HFF-Myc (cell line): ENCODE results near the gene C9orf50.

Experiments used
- DNase-seq: peaks from one replicate; pipeline ENCODE4 v3.0.0-alpha.2; 2011; ENCODE audit warnings: low read depth; ENCODE audit errors: extremely low read depth
- H3K4me3 ChIP-seq: replicated peaks from 2 replicates; pipeline ENCODE4 v1.5.1; 2011; ENCODE audit warnings: low read depth, mild to moderate bottlenecking, control low read depth, low read length
- TF ChIP-seq, protein P1 (sequence below): IDR thresholded peaks from 2 replicates; pipeline ENCODE4 v1.5.1; 2012; ENCODE audit warnings: mild to moderate bottlenecking, low read depth, low read length, control low read depth; ENCODE audit errors: missing control alignments

The C9orf50 gene

GRCh38 chr9:129587487-129588262, 33.2 kb downstream of the C9orf50 start:
- TF ChIP-seq, protein P1, sequence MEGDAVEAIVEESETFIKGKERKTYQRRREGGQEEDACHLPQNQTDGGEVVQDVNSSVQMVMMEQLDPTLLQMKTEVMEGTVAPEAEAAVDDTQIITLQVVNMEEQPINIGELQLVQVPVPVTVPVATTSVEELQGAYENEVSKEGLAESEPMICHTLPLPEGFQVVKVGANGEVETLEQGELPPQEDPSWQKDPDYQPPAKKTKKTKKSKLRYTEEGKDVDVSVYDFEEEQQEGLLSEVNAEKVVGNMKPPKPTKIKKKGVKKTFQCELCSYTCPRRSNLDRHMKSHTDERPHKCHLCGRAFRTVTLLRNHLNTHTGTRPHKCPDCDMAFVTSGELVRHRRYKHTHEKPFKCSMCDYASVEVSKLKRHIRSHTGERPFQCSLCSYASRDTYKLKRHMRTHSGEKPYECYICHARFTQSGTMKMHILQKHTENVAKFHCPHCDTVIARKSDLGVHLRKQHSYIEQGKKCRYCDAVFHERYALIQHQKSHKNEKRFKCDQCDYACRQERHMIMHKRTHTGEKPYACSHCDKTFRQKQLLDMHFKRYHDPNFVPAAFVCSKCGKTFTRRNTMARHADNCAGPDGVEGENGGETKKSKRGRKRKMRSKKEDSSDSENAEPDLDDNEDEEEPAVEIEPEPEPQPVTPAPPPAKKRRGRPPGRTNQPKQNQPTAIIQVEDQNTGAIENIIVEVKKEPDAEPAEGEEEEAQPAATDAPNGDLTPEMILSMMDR = no peak
- H3K4me3 ChIP-seq = no peak overlapping the region
- DNase-seq = no peak

DNA sequence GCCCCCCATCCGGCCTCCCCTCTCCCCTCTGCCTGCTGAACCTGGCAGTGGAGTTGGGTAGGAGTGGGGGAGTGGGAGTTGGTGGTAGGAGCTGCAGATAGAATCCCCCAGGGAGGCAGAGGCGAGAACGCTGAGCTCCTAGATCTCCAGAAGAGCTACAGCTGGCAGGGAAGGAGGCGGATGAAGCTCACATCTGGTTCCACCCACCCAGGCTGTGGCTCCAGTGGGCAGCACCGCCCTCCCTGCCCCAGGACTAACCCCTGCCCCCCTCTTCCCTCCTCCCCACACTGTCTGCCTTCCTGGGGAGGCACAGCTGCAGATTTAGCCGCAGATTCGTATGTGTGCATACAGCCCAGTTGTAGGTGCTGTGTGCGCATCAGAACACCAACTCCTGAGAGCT, 34.2 kb downstream of the C9orf50 start:
- H3K4me3 ChIP-seq = no peak overlapping the region
- no peak for DNase-seq
- TF ChIP-seq, protein P1 = no peak

DNA sequence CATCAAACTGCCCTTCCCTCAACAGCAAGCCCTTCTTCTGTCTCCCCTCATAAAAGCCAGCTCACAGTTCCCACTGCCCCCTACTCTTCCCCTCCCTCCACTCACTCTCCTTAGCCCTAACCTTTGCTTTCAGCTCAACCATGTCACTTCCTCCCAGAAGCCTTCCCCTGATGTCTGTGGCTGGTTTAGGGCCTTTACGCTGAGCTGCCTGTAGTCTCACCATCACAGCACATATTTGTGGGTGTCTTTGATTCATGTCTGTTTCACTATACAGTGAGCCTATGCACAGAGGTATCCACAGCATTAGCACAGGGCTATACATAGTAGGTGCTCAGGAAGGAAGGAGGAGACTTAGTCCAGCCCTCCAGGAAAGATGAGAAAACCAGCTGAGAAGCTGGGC, 34.7 kb downstream of the C9orf50 start:
- H3K4me3 ChIP-seq = no peak overlapping the region
- no peak for DNase-seq
- TF ChIP-seq, protein P1 = no peak

GRCh38 chr9:129585352-129585751, 35.5 kb downstream of the C9orf50 start:
- TF ChIP-seq, protein P1 = no peak

DNA sequence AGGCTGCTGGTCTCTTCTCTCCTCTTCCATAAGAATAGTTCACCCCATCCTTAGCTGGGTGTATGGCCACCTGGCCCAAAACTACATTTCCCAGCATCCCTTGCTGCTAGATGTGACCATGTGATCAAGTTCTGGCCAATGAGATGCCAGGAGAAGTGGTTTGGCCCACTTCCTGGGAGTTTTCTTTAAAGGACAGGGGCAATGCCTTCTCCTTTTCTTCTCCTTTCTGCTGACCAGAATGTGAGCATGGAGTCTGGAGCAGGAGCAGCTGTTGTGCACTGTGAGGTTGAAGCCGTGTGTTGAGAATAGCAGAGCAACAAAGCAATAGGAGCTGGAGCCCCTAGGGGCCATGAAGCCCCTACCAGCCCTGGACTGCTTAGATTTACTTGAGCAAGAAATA, 36.8 kb downstream of the C9orf50 start:
- H3K4me3 ChIP-seq = no peak overlapping the region
- peak; percentile 80 for DNase-seq
- TF ChIP-seq, protein P1 = no peak

More at GRCh38 chr9:129585352-129585751, 35.5 kb downstream of the C9orf50 start:
- no peak overlapping the region for H3K4me3 ChIP-seq
- no peak for DNase-seq

- TF ChIP-seq, protein P1 = no peak
- no peak for DNase-seq
- H3K4me3 ChIP-seq = no peak overlapping the region
Measured at GRCh38 chr9:129583308-129584038, 37.4 kb downstream of the C9orf50 start.
